ENCODE measurements around the gene PTPRQ.
"Not testable (repeated sequence)": the region's sequence is repeated elsewhere in the genome, so short reads cannot be mapped to it uniquely, and the experiment has no call there.

PTPRQ gene

GRCh38 chr12:80443974-80444666 is at the start of gene PTPRQ:
PTPRQ (plus strand) TSS chr12:80444235; CDS start chr12:80444346, 111 bp downstream.
- DNase-seq (ENCODE audit: low read depth in 2 of 2), result no peak

GRCh38 chr12:80400571-80400991 is 43.5 kb upstream of the PTPRQ start:
- DNase-seq (ENCODE audit: low read depth in 2 of 2), result no peak

GRCh38 chr12:80401191-80401590 is 42.8 kb upstream of the PTPRQ start:
- no peak for DNase-seq (ENCODE audit: low read depth in 2 of 2)

GRCh38 chr12:80404629-80405028 is 39.4 kb upstream of the PTPRQ start:
- no peak for DNase-seq (ENCODE audit: low read depth in 2 of 2)

GRCh38 chr12:80406253-80406652 is 37.8 kb upstream of the PTPRQ start:
- DNase-seq (ENCODE audit: low read depth in 2 of 2), result no peak

- no peak for DNase-seq (ENCODE audit: low read depth in 2 of 2)
These were observed 32.2 kb upstream of the PTPRQ start for GRCh38 chr12:80411787-80412186.

- no peak for DNase-seq (ENCODE audit: low read depth in 2 of 2)
These were observed 31.6 kb upstream of the PTPRQ start for GRCh38 chr12:80412343-80412953.

GRCh38 chr12:80413462-80413861 is 30.6 kb upstream of the PTPRQ start:
- no peak for DNase-seq (ENCODE audit: low read depth in 2 of 2)

GRCh38 chr12:80415466-80415865 is 28.6 kb upstream of the PTPRQ start:
- no peak for DNase-seq (ENCODE audit: low read depth in 2 of 2)

GRCh38 chr12:80419644-80420043 is 24.4 kb upstream of the PTPRQ start:
- no peak for DNase-seq (ENCODE audit: low read depth in 2 of 2)

GRCh38 chr12:80420075-80420474 is 24.0 kb upstream of the PTPRQ start:
- DNase-seq (ENCODE audit: low read depth in 2 of 2), result no peak

GRCh38 chr12:80422550-80422949 is 21.5 kb upstream of the PTPRQ start:
- DNase-seq (ENCODE audit: low read depth in 2 of 2), result no peak

GRCh38 chr12:80432061-80432460 is 12.0 kb upstream of the PTPRQ start:
- DNase-seq (ENCODE audit: low read depth in 2 of 2), result no peak

- no peak for DNase-seq (ENCODE audit: low read depth in 2 of 2)
These were observed 2.1 kb upstream of the PTPRQ start for GRCh38 chr12:80441921-80442320.

GRCh38 chr12:80442426-80443222 is 1.4 kb upstream of the PTPRQ start:
- no peak for DNase-seq (ENCODE audit: low read depth in 2 of 2)

GRCh38 chr12:80445083-80445793 is 1.2 kb downstream of the PTPRQ start:
- no peak for DNase-seq (ENCODE audit: low read depth in 2 of 2)

GRCh38 chr12:80456513-80456912 is 12.5 kb downstream of the PTPRQ start:
- no peak for DNase-seq (ENCODE audit: low read depth in 2 of 2)

GRCh38 chr12:80460972-80461371 is 16.9 kb downstream of the PTPRQ start:
- no peak for DNase-seq (ENCODE audit: low read depth in 2 of 2)

GRCh38 chr12:80461851-80462250 is 17.8 kb downstream of the PTPRQ start:
- DNase-seq (ENCODE audit: low read depth in 2 of 2), result not testable (repeated sequence)

GRCh38 chr12:80469681-80470080 is 25.6 kb downstream of the PTPRQ start:
- DNase-seq (ENCODE audit: low read depth in 2 of 2), result no peak

GRCh38 chr12:80470403-80470802 is 26.4 kb downstream of the PTPRQ start:
- no peak for DNase-seq (ENCODE audit: low read depth in 2 of 2)

- no peak for DNase-seq (ENCODE audit: low read depth in 2 of 2)
These were observed 28.2 kb downstream of the PTPRQ start for GRCh38 chr12:80472236-80472635.
